Psoas muscle (tissue), 8 donors: ENCODE measurements around the gene RMI1. TPM values are rescaled to one million over a fixed set of nuclear protein-coding genes. Genes with fewer than 3 reads are reported as not detected.

Experiments used
- ATAC-seq, 4 donors: fragments of 200-7000 bp; cut with Tn5 transposase; one replicate each; pipeline ENCODE4 v1.9.1; 2020; ENCODE audit warnings: moderate library complexity in 3 of 4, mild to moderate bottlenecking in 2 of 4
- DNase-seq, 2 donors: peaks; one replicate each; pipeline ENCODE4 v3.0.0-alpha.2; 2020
- H3K27ac ChIP-seq: fragments of 200-600 bp; one replicate; pipeline ENCODE4 v1.8.0; 2022
- H3K27me3 ChIP-seq, 3 donors: fragments of 200-600 bp in 1 of 3; one replicate each; pipeline versions ENCODE4 v1.6.1 to v1.8.0; 2013 to 2022; ENCODE audit warnings: low read length in 2 of 3, mild to moderate bottlenecking in 2 of 3, moderate library complexity in 1 of 3; ENCODE audit not compliant: insufficient read depth in 3 of 3
- H3K36me3 ChIP-seq, 2 donors: fragments of 200-600 bp in 1 of 2; one replicate each; pipeline versions ENCODE4 v1.6.1 to v1.8.0; 2013 to 2022; ENCODE audit warnings: low read depth in 1 of 2, mild to moderate bottlenecking in 1 of 2, moderate library complexity in 1 of 2; ENCODE audit not compliant: insufficient read depth in 1 of 2
- H3K4me1 ChIP-seq: fragments of 200-600 bp; one replicate; pipeline ENCODE4 v1.8.0; 2022
- H3K4me3 ChIP-seq: fragments of 200-600 bp; one replicate; pipeline ENCODE4 v1.8.0; 2022; ENCODE audit warnings: mild to moderate bottlenecking
- H3K9me3 ChIP-seq: fragments of 200-600 bp; one replicate; pipeline ENCODE4 v1.8.0; 2022
- WGBS, 3 donors: extraction: QIAGEN DNeasy Blood & Tissue Kit; methylation state at CpG; one replicate each; pipeline versions ENCODE4 v1.1.6 to v1.1.7; 2013; 5-methylcytosine and 5-hydroxymethylcytosine counted together
- intact Hi-C, 2 donors: fragments of 100-400 bp; cut with DNase I; formaldehyde crosslinking; loops; one replicate each; pipeline versions ENCODE4 v1.11.0 to v1.14.2; 2022
- polyA plus RNA-seq, 3 donors: library from polyadenylated mRNA; stranded (reverse); fragments of 200-250 nt; gene quantifications; one replicate each; pipeline ENCODE4 v1.2.3, GENCODE V29; 2013
- total RNA-seq, 4 donors: library from RNA; stranded (reverse); fragmentation: NEBNext Ultra II Directional in 2 of 4; extraction: Animal tissue kit (Norgen Biotek cat#: 25700) in 2 of 4; gene quantifications; one replicate each; pipeline versions ENCODE4 v1.2.1 to v1.2.4, GENCODE V29; 2021 to 2023
- TF ChIP-seq, protein P1 (sequence below): fragments of 200-600 bp; IDR thresholded peaks from one replicate; pipeline ENCODE4 v1.8.0; 2022; ENCODE audit warnings: antibody characterized with exemption
- donor health status: healthy with polysubstance abuse.
- donor health status: DM: no; HTN: no; CAD: no; lungs with moderate emphysema.
- donor health status: Bipolar disorder and iron deficiency.
- donor health status: healthy.
- donor health status: DM: yes; HTN: yes; CAD: no.
- donor health status: DM: no; HTN: no; CAD: no.
- donor health status: DM: no; HTN: no; CAD: no.
- donor health status: DM: yes; HTN: yes; CAD: no.

RMI1 gene
- total and polyA plus RNA-seq, 7 donors: 2.4 to 15.1 (median 4.1) TPM

DNA sequence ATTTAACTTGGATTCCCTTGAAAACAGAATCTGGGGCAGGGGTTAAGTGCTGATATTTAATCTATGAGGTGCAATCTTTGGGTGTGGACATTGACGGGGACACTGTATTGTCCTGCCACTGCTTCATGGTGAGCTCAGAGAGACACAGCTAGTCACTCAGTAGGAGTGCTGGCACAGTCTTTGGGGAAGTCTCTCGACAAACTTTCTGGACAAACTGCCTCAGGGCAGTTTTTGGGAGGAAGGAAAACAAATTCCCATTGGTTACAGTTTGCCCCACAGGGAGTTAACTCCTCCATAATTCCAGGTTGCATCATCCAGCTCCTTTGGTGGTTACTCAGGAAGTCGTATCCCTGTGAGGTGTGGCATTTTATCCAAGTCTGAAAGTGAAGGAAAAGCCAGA, 18.4 kb upstream of the RMI1 start:
- ATAC-seq: no peak
- TF ChIP-seq, protein P1, sequence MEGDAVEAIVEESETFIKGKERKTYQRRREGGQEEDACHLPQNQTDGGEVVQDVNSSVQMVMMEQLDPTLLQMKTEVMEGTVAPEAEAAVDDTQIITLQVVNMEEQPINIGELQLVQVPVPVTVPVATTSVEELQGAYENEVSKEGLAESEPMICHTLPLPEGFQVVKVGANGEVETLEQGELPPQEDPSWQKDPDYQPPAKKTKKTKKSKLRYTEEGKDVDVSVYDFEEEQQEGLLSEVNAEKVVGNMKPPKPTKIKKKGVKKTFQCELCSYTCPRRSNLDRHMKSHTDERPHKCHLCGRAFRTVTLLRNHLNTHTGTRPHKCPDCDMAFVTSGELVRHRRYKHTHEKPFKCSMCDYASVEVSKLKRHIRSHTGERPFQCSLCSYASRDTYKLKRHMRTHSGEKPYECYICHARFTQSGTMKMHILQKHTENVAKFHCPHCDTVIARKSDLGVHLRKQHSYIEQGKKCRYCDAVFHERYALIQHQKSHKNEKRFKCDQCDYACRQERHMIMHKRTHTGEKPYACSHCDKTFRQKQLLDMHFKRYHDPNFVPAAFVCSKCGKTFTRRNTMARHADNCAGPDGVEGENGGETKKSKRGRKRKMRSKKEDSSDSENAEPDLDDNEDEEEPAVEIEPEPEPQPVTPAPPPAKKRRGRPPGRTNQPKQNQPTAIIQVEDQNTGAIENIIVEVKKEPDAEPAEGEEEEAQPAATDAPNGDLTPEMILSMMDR: no peak

DNA sequence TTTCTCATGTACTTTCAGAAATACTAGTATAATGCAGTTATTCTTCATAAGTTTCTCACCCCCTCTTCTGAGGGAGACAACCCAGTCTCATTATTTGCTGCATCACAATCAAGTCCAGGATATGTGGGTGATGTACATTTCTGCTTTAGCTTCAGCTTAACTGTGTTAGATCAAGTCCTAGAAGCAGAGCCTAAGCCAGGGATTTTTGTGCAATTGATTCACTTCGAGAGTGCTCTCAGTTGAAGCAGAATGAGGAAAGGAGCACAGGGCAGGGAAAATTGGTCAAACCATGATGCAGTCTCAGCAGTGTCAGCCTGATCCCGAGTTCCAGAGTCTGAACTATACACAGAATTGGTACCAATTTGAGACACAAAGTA, 15.6 kb upstream of the RMI1 start:
- Histone ChIP-seq H3K4me1 (no peaks in the 10 kb centered on the region), H3K9me3 (no peaks in the 10 kb centered on the region), H3K4me3 (no peak overlapping the region), H3K27me3 (no peaks in the 10 kb centered on the region), H3K27ac (no peak overlapping the region), H3K36me3 (peaks cover 3 to 38% of the 10 kb centered on the region in 2 donors)
- TF ChIP-seq, protein P1: no peak
- DNase-seq (no peak), ATAC-seq (peak; percentile 12 to 36 (median 18))
- WGBS, 3 donors: 36 to 43% (median 38%) methylated on average over 2 of the region's 2 CpGs
- intact Hi-C loops: no loop called here

More for the DNA sequence above, 18.4 kb upstream of the RMI1 start:
- Histone ChIP-seq H3K4me3 (no peak overlapping the region), H3K36me3 (peaks cover 0 to 10% of the 10 kb centered on the region in 2 donors), H3K27ac (no peak overlapping the region), H3K9me3 (no peaks in the 10 kb centered on the region), H3K27me3 (no peaks in the 10 kb centered on the region), H3K4me1 (no peaks in the 10 kb centered on the region)
- intact Hi-C loops: no loop called here
- WGBS, 3 donors: 45 to 61% (median 48%) methylated on average over 3 of the region's 3 CpGs
- DNase-seq: no peak

DNA sequence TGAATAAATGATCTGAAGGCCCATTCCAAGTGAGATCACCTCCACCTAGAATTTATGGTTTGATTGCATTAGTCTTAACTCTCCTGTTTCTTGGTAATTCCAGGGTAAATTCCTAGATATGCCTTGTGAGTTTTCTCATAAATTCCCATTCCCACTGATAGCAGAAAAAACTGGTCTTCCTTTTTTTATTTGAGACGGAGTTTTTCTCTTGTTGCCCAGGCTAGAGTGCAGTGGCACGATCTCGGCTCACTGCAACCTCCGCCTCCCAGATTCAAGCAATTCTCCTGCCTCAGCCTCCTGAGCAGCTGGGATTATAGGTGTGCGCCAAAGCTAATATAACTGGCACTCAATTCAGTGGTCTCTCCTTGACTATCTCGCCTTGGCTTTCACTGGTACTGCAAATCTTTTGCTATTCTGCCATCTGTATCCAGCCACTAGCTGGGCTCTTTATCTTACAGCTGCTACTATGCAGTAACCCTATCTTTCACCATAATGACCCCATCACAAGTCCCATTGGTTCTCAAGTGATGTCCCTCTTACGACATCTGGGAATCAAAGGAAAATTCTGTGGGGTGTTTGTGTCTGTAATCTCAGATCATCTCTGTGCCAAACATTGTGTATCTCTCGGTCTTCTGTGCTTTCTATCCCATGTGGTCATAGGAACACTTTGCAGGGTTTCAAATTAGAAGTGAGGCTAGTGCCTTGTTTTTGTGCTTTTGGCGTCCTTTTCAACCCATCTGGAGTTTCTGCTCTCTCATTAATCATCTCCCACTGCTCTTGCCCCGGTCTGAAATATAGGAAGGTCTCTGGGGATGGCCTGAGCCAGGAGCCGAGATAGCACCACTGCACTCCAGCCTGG, 15.0 kb upstream of the RMI1 start:
- no peaks in the 10 kb centered on the region for H3K27me3 ChIP-seq
- H3K4me3 ChIP-seq: no peak overlapping the region
- WGBS, 3 donors: 45 to 47% (median 46%) methylated on average over 11 of the region's 11 CpGs
- intact Hi-C loops: no loop called here
- ATAC-seq (peak; percentile 31 to 61 (median 48)), DNase-seq (no peak)
- no peak overlapping the region for H3K27ac ChIP-seq
- H3K36me3 ChIP-seq: peaks cover 3 to 44% of the 10 kb centered on the region in 2 donors
- no peaks in the 10 kb centered on the region for H3K4me1 ChIP-seq
- no peaks in the 10 kb centered on the region for H3K9me3 ChIP-seq
- TF ChIP-seq, protein P1: no peak

DNA sequence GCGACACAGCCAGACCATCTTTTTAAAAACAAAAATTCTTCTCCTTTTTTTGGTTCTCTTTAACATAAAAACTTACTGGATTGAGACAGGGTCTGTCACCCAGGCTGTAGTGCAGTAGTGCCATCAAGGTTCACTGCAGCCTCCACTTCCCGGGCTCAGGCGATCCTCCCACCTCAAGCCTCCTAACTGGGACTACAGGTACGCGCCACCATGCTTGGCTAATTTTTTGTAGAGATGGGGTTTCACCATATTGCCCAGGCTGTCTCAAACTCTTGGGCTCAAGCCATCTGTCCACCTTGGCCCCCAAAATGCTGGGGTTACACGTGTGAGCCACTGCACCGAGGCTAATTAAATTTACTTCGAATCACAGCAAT, 14.4 kb upstream of the RMI1 start:
- Histone ChIP-seq H3K4me1 (no peaks in the 10 kb centered on the region), H3K27me3 (no peaks in the 10 kb centered on the region), H3K4me3 (no peak overlapping the region), H3K36me3 (peaks cover 3 to 50% of the 10 kb centered on the region in 2 donors), H3K27ac (no peak overlapping the region), H3K9me3 (no peaks in the 10 kb centered on the region)
- 76 to 81% (median 76%) methylated on average over 8 of the region's 8 CpGs for WGBS, 3 donors
- intact Hi-C loops: no loop called here
- DNase-seq (no peak), ATAC-seq (peak; percentile 6 to 25 (median 8))
- TF ChIP-seq, protein P1: no peak
